NCI-H460 (cell line): ENCODE measurements around the gene UAP1L1. TPM values are rescaled to one million over a fixed set of nuclear protein-coding genes. Genes with fewer than 3 reads are reported as not detected.
A peak's percentile ranks its signal among the peaks of the same experiment; 100 is the strongest.

Source experiments
- DNase-seq: peaks from one replicate; pipeline ENCODE4 v3.0.0-alpha.2; 2016; ENCODE audit warnings: low read depth; ENCODE audit errors: extremely low read depth
- total RNA-seq: library from RNA; depleted of rRNA; stranded (reverse); fragments of >200 nt; shearing (Covaris generic); gene quantifications from 2 replicates; pipeline ENCODE4 v1.2.3, GENCODE V29; 2014

The UAP1L1 gene
- total RNA-seq, 1 experiment from 2014 or later, result 4.0 TPM

DNA sequence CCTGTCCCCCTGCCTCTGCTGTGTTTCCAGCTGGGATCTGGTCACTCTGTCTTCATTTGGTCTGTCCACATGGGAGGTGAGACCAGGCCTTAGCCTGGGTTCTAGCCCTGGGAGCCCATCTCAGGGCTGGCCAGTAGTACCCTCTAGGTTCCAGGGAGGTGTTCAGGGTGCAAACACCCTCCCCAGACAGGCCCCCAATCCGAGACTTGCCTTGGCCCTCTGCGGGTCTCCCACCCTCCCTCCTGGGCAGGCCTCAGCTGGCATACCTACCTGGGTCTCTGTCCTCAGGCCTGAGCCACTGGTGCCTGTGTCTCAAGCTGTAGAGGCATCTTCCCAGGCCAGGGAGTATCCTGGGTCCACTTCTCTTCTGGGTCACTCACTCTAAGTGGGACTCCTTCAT is 6.0 kb upstream of the UAP1L1 start:
- no peak for DNase-seq

DNA sequence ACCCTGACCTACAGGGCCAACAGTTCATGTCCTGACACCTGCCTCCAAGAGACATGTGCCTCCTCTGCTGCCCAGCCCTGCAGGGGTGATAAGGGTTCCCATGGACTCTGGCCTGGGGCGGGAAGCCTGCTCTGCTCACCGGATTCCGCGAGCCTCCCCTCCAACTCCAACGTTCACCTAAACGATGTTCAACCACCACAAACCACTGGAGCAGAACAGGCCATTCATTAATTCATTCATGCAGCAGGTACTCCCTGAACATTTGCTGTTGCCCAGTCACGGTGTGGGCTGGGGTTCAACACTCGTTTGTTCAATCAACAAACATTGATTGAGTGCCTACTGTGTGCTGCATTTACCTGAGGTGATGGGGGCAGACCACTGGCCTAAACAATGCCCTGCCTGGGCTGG is 3.3 kb upstream of the UAP1L1 start:
- no peak for DNase-seq

DNA sequence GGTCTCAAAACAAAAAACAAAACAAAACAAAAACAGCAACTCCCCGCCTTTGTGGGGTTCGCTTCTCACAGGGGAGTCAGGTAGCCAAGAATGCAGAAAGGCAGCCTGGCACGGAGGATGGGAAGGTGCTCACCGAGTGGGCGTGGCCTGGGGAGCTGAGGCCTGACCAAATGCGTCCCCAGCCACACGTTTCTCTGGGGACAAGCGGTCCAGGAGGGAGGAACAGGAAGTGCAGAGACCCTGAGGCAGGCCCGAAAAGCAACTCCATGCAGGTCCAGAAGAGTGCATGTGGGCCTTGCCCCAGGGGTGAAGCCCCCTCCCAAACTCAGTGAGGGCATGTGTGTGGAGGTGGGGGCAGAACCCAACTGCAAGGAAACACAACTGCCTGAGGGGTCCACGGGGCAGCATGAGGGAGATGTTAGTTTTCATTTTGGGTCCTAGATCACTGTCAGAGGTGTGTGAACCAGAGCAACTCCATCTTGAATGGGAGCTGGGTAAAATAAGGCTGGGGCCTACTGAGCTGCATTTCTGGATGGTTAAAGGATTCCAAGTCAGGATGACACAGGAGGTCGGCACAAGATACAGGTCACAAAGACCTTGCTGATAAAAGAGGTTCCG is 2.6 kb upstream of the UAP1L1 start:
- no peak for DNase-seq

DNA sequence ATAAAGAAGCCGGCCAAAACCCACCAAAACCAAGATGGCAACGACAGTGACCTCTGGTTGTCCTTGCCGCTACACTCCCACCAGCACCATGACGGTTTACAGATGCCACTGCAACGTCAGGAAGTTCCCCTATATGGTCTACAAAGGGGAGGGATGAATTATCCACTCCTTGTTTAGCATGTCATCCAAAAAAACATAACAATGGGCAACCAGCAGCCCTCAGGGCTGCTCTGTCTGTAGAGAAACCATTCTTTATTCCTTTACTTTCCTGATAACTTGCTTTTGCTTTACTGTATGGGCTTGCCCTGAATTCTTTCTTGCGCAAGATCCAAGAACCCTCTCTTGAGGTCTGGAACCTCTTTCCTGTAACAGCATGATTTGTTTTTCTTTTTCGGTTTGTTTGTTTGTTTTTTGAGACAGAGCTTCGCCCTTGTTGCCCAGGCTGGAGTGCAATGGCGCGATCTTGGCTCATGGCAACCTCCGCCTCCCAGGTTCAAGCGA is 2.0 kb upstream of the UAP1L1 start:
- DNase-seq, result no peak

DNA sequence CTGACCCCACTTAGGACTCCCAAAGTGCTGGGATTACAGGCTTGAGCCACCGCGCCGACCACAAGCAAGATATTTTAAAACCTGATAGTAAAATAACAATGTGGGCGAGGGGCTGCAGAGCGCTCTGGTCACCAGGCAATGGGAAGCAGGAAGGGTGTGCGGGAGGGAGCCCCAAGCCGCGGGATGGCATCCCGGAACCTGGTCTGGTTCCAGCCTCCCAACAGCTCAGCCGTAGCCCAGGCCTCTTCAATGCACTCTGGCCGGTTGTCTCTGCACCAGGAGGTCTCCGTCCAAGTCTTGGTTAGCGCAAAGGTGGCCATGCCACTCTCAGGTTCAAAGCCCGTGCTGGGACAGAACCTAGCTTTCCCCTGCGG is 694 bp upstream of the UAP1L1 start:
- DNase-seq, result no peak

DNA sequence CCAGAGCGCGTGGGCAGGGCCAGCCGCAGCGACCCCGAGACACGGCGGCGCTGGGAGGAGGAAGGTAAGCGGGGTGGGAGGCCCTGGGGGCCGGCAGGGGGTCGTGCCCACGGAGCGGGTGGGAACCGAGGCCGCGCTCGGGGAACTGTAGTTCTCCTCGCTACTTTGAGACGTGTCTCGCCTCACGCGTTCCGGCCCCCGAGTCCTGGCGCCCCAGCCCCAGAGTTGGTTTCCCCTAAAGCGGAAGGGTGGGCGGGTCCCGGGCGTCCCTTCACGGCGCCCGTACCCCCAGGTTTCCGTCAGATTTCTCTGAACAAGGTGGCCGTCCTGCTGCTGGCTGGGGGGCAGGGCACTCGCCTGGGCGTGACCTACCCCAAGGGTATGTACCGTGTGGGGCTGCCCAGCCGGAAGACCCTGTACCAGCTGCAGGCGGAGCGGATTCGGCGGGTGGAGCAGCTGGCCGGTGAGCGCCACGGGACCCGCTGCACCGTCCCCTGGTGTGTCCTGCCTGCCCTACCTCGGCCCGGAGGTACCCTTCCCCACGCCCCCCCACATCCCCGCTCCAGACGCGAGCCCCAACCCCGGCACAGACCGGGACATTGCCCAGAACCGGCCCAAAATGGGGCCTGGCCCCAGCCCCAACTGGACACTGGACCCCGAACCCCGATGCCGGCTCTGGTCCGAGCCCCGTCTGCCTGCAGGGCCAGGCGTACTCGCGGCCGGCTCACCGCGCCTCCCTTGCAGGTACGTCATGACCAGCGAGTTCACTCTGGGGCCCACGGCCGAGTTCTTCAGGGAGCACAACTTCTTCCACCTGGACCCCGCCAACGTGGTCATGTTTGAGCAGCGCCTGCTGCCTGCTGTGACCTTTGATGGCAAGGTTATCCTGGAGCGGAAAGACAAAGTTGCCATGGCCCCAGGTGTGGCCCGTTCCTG is 709 bp downstream of the UAP1L1 start:
- DNase-seq, result no peak

DNA sequence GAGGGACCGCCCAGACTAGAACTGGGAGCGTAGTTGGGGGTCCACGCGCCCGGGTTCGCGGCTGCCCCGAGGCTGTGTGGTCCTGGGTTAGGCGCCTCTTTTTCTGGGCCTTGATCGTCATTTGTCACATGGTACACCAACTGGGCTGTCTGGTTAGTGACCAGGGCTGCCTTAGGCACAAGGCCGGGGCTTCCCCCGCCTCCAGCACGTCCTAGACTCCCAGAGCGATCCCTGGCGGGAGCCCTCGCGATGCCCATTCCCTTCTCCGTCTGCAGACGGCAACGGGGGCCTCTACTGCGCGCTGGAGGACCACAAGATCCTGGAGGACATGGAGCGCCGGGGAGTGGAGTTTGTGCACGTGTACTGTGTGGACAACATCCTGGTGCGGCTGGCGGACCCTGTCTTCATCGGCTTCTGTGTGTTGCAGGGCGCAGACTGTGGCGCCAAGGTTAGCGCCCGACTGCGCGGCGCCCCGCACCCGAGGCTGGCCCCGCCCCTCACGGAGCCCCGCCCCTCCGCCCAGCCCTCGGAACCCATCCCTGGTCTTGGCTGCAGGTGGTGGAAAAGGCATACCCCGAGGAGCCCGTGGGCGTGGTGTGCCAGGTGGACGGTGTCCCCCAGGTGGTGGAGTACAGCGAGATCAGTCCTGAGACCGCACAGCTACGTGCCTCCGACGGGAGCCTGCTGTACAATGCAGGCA is 1.5 kb downstream of the UAP1L1 start:
- DNase-seq, result no peak

DNA sequence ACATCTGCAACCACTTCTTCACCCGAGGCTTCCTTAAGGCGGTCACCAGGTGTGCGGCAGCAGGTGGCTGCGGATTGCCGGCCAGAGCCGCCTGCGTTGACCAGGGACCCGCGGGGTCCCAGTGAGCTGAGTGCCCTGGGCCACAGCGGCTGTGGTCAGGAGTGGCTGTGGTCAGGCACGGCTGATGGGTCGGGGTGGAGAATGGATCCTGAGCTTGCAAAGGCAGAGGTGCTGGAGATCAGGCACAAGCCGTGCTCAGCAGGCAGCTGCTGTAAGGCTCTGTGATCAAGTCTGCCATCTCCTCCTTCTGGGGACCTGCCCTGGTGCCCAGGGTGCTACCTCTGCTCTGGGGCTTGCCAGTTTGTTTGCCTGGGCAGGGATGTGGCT is 2.1 kb downstream of the UAP1L1 start:
- no peak for DNase-seq

DNA sequence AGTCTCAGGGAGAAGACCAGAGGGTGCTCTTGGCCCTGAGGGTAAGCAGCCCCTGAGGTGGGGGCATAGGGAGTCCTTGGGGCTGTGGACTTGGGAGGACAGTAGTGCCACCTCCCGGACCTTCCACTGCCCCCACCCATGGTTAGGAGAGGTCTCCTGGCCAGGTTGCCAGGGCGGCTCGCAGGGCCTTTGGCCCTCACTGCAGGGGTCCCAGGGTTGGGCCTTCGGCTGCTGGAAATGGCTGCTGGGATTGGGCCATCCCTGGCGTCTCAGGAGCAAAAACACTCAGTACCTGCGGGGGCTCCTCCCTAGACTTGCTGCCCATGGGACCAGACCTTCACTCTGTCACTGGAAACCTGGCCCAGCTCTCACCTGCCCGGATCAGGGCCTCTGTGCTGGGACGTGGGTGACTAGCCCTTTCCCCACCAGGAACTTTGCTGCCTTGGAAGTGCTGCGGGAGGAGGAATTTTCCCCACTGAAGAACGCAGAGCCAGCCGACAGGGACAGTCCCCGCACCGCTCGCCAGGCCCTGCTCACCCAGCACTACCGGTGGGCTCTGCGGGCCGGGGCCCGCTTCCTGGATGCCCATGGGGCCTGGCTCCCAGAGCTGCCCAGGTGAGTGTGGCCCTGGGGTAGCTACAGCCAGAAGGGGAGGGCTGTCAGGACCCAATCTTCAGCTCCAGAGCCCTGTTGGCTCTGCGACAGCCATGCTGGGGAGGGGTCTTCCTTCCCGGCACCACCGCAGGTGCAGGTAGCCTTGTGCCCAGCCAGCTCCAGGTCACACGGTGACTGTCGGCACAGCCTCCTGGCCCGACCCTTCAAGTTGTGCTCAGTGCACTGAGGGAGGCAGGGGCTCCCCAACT is 3.2 kb downstream of the UAP1L1 start:
- DNase-seq, result no peak

DNA sequence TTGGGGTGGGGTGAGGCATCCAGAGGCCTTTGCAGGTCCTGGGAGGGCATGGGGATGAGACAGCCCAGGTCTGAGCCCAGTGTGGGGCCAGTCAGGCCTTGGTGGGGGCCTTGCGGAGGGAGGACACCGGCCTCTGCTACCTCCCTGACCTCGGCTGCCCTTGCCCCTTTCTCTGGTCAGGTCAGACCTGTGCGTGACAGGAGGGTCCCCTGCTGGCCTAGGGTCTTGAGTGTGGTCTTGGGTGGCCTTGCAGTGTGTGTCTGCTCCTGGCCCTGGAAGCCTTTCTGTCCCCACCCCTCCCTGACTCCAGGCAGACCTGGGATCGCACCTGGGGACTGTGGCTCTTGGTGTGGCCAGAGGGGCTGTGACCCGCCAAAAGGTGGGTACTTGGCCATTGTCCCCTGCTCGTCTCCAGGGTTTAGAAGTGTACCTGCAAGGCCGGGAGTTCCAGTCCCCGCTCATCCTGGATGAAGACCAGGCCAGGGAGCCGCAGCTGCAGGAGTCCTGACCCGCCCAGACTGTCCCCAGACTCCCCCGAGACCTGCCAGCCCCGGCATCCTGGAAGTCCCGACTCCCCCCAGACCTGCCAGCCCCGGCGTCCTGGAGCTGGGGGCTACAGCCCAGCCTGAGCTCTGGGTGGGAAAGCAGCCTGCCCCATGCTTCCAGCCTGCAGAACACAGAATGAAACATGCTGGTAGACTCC is 5.1 kb downstream of the UAP1L1 start:
- DNase-seq, result no peak

DNA sequence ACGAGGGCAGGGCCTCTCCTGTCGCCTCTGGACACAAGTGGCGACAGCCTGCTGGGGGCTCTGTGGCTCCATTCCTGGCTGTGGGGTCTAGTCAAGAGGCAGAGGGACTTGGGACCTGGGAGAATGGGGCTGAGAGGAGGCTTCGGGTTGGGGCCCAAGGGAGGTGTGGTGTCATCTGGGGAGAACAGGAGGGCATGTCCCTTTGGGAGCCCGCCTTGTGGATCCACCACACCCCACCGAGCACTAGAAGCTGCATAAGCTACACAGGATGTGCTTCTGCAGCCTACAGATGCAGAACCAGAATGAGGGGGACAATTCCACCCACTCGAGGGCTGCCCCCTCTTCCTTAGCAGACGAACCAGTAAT is 5.6 kb downstream of the UAP1L1 start:
- DNase-seq, result no peak

DNA sequence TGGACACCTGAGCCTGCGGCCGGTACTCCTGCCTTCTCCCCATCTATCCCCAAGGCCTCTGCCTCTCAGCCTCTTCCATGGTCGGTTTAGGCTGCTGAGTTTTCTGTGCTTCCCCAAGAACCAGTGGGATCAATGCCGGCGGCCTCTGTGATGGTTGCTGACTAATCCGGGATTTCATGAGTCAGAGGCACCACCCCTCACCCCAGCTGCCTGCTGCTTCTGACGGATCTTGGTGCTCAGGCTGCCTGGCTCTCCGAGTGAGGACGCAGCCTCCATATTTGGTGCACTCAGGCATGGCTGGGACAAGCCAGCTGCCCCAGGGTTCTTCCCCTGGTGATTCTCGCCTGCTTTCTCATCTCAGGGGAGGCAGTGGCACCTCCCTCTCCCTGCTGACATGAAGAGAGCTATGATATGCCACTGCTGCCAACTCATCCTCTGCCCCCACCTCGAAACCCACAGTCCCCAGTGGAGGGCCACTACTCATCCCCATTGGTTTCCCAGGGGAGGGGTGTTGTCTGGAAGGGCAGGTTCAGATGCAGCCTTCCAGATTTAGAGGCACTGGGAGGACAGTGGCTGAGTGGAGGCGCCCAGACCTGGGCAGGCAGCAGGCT is 6.2 kb downstream of the UAP1L1 start:
- peak; percentile 80 for DNase-seq

DNA sequence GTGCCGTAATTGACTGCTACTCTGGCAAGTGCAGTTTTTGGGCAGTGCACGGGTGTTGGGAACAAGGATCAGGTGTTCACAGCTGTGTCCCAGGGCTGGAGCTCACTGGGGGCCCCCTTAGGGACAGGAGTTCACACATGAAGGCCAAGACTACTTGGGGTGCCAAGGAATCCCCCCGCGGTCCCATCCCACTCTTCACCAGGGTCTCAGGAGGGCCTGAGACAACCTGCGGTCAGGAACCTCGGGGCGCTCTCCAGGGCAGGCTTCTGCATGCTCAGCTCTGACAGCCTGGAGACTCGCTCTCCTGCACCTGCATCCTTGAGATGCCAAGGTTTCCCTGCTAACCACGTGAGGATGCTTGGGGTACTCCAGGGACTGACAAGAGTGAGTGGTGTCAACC is 7.2 kb downstream of the UAP1L1 start:
- DNase-seq, result no peak

DNA sequence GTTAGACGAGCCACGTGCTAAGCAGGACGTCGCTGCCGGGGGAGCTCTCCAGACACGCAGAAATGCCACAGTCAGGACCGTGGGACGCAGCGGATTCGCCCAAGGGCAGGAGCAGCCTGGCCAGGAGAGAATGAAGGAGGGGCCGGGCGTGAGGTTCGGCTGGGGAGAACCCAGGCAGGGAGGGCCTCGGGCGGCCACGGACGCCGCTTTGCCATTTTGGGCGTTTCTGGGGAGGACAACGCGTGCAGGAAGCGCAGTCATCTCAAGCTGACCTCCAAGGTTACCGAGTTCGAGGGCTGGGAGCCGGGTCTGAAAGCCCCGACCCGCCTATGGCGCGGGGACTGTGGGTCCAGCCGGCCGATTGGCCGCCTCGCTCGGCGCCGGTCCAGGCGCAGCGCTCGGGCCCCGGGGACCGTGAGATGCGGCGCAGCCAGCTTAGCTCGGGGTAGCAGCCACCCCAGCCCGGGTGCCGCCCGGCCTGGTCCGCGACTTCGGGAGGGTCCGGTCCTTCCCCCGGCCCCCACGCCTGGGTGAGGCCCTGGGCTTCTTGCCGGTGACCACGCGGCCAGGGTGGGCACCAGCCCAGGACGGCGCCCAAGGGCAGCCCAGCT is 8.7 kb downstream of the UAP1L1 start:
- no peak for DNase-seq

DNA sequence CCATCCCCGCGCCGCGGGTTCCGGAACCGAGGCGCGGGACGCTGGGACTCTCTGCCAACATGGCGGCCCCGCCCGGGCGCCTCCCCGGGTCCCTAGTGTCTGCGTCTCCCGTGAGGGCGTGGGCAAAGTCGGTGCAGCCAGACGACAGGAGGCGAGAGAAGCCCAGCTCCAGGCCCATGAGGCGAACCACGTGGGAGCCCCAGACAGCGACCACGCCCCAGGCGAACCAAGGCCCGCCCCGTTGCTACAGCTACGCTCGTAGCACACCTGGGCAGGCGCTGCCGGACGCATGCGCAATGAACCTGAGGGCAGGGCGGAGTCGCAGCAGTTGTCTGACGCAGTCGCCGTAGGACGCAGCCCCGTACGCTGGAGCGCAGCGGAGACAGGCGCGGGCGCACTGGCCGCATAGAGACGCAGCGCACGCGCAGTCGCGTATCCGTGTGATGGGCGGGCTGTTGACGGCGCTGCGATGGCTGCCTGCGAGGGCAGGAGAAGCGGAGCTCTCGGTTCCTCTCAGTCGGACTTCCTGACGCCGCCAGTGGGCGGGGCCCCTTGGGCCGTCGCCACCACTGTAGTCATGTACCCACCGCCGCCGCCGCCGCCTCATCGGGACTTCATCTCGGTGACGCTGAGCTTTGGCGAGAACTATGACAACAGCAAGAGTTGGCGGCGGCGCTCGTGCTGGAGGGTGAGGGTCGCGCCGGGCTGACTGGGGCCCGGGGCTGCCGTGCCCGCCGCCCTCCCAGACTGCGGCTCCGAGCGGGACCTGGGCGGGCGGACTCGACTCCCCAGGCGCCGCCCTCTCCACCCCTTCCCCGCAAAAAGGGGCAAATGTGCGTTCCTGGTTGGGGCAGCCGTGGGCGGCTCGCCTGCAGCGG is 9.5 kb downstream of the UAP1L1 start, which contains the start of gene MAN1B1:
Gene MAN1B1 (plus strand): TSS at position 455 of the 878 bp plus-strand sequence. CDS start 15 bp downstream, at position 470.
- peak; percentile 98 for DNase-seq

DNA sequence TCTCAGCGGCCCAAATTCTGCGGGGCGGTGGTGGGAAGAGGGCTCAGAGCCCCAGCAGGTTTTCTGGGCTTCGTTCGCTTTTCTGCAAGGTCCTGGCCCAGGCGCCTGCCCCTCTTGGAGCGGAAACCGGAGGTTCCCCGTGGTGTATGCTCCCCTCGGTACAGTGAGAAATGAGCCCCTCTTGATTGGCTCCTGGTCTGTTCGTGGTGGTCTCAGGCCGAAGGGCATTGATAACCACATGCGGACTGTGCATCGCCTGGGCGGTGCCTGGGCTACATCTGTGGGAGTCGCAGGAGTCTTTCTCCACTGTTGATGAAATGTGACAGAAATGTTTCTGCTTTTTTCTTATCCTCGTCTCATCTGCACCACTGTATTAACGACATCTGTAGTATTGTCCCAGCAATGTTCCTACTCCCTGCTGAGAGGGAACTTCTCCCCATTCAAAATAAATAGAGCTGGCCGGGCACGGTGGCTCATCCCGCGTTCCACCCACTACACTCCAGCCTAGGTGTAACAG is 10.2 kb downstream of the UAP1L1 start:
- no peak for DNase-seq

DNA sequence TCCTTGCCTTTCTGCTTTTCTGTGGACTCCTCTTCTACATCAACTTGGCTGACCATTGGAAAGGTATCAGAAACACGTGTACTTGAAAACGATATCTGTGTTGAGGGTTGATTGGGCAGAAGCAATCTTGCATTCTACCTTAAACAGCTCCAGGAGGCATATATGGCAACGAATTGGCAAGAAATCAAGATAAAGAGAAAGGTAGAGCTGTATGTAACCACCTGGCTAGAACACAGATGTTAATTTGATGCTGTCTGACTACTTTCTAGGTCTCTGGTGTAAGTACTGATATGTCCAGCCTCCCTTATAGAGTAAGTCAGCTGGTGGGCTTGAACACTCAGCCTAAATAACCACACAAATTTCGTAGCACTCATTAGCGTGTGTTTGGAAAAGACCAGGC is 10.8 kb downstream of the UAP1L1 start:
- no peak for DNase-seq
